Loucy (cell line): Measurements from ENCODE around the gene PRKCE.

Source experiments
- H2AFZ ChIP-seq: fragments of 200-600 bp; sonication (generic); 2 replicates; pipeline ENCODE4 v1.6.0; 2016; ENCODE audit warnings: antibody characterized with exemption, mild to moderate bottlenecking, low read length, moderate library complexity
- H3F3A ChIP-seq: fragments of 200-600 bp; 2 replicates; pipeline ENCODE4 v1.6.0; 2016; ENCODE audit warnings: antibody characterized with exemption, low read depth, mild to moderate bottlenecking
- H3K27me3 ChIP-seq: fragments of 200-600 bp; sonication (generic); 2 replicates; pipeline ENCODE4 v1.6.1; 2014; ENCODE audit warnings: low read length, mild to moderate bottlenecking; ENCODE audit not compliant: insufficient read depth, poor library complexity, severe bottlenecking
- H3K36me3 ChIP-seq: fragments of 200-600 bp; sonication (generic); 2 replicates; pipeline ENCODE4 v1.6.1; 2016; ENCODE audit warnings: low read length; ENCODE audit not compliant: insufficient read depth
- H3K4me1 ChIP-seq: fragments of 200-600 bp; sonication (generic); 2 replicates; pipeline ENCODE4 v1.5.1; 2014; ENCODE audit warnings: low read length, mild to moderate bottlenecking; ENCODE audit not compliant: insufficient read depth, poor library complexity, severe bottlenecking
- H3K4me2 ChIP-seq: fragments of 200-600 bp; sonication (generic); 2 replicates; pipeline ENCODE4 v1.6.0; 2014; ENCODE audit warnings: antibody characterized with exemption, low read length, low read depth, mild to moderate bottlenecking; ENCODE audit not compliant: poor library complexity, severe bottlenecking
- H3K4me3 ChIP-seq: fragments of 200-600 bp; sonication (generic); 2 replicates; pipeline ENCODE4 v1.5.1; 2014; ENCODE audit warnings: low read length, mild to moderate bottlenecking, mixed read lengths; ENCODE audit not compliant: poor library complexity, severe bottlenecking
- H3K79me2 ChIP-seq: fragments of 200-600 bp; sonication (generic); 2 replicates; pipeline ENCODE4 v1.6.1; 2014; ENCODE audit warnings: low read length; ENCODE audit not compliant: insufficient read depth
- H3K9ac ChIP-seq: fragments of 200-600 bp; sonication (generic); 2 replicates; pipeline ENCODE4 v1.6.0; 2014; ENCODE audit warnings: mild to moderate bottlenecking, low read depth, low read length, moderate library complexity; ENCODE audit not compliant: poor library complexity, severe bottlenecking
- H3K9me2 ChIP-seq: fragments of 200-600 bp; sonication (generic); replicated peaks from 2 replicates; pipeline ENCODE4 v1.6.1; 2016; ENCODE audit warnings: low read depth, low read length, mixed read lengths
- H3K9me3 ChIP-seq: fragments of 200-600 bp; sonication (generic); 2 replicates; pipeline ENCODE4 v1.6.1; 2014; ENCODE audit warnings: mild to moderate bottlenecking, antibody characterized with exemption, low read length, low read depth; ENCODE audit not compliant: insufficient read depth
- H4K20me1 ChIP-seq: fragments of 200-600 bp; sonication (generic); 2 replicates; pipeline ENCODE4 v1.6.0; 2014; ENCODE audit warnings: antibody characterized with exemption, low read length, mild to moderate bottlenecking; ENCODE audit not compliant: insufficient read depth, poor library complexity, severe bottlenecking
- EZH2phosphoT487 ChIP-seq: fragments of 200-600 bp; IDR thresholded peaks from 2 replicates; pipeline ENCODE4 v1.6.1; 2018; ENCODE audit warnings: antibody characterized with exemption, mild to moderate bottlenecking, moderate library complexity, borderline replicate concordance
- TF ChIP-seq, protein P1 (sequence below): fragments of 200-600 bp; sonication (generic); conservative IDR thresholded peaks from 2 replicates; pipeline ENCODE4 v1.5.1; 2014; ENCODE audit warnings: mild to moderate bottlenecking, antibody characterized with exemption, low read length

The PRKCE gene

GRCh38 chr2:45747363-45747762 is 95.9 kb downstream of the PRKCE start:
- H3F3A ChIP-seq = no peaks in the 10 kb centered on the region

GRCh38 chr2:45748239-45748638 is 96.8 kb downstream of the PRKCE start:
- Histone ChIP-seq H3K4me2 (no peak overlapping the region), H3K9ac (no peak overlapping the region), H3K9me3 (peaks cover 4% of the 10 kb centered on the region; the same call in 1 of the 2 replicates), H3K27me3 (no peaks in the 10 kb centered on the region), H3K4me1 (peaks cover 29% of the 10 kb centered on the region), H3K36me3 (no peaks in the 10 kb centered on the region), H3K9me2 (no peaks in the 10 kb centered on the region), H3F3A (no peaks in the 10 kb centered on the region), H4K20me1 (peaks cover 4% of the 10 kb centered on the region), H2AFZ (no peak overlapping the region), H3K79me2 (peaks cover 27% of the 10 kb centered on the region), H3K4me3 (no peak overlapping the region)
- no peak for TF ChIP-seq EZH2phosphoT487
- TF ChIP-seq, protein P1, sequence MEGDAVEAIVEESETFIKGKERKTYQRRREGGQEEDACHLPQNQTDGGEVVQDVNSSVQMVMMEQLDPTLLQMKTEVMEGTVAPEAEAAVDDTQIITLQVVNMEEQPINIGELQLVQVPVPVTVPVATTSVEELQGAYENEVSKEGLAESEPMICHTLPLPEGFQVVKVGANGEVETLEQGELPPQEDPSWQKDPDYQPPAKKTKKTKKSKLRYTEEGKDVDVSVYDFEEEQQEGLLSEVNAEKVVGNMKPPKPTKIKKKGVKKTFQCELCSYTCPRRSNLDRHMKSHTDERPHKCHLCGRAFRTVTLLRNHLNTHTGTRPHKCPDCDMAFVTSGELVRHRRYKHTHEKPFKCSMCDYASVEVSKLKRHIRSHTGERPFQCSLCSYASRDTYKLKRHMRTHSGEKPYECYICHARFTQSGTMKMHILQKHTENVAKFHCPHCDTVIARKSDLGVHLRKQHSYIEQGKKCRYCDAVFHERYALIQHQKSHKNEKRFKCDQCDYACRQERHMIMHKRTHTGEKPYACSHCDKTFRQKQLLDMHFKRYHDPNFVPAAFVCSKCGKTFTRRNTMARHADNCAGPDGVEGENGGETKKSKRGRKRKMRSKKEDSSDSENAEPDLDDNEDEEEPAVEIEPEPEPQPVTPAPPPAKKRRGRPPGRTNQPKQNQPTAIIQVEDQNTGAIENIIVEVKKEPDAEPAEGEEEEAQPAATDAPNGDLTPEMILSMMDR = no peak

More at GRCh38 chr2:45747363-45747762, 95.9 kb downstream of the PRKCE start:
- peaks cover 19% of the 10 kb centered on the region for H3K79me2 ChIP-seq
- no peak overlapping the region for H3K4me2 ChIP-seq
- peaks cover 20% of the 10 kb centered on the region for H3K4me1 ChIP-seq
- H3K9me2 ChIP-seq = no peaks in the 10 kb centered on the region
- no peak overlapping the region for H3K9ac ChIP-seq
- no peak overlapping the region for H3K4me3 ChIP-seq
- TF ChIP-seq, protein P1 = no peak
- TF ChIP-seq EZH2phosphoT487 = no peak
- H2AFZ ChIP-seq = no peak overlapping the region
- H3K9me3 ChIP-seq = peaks cover 4% of the 10 kb centered on the region; the same call in 1 of the 2 replicates
- H3K27me3 ChIP-seq = no peaks in the 10 kb centered on the region
- H3K36me3 ChIP-seq = no peaks in the 10 kb centered on the region
- peaks cover 4% of the 10 kb centered on the region for H4K20me1 ChIP-seq

GRCh38 chr2:45750001-45750400 is 98.5 kb downstream of the PRKCE start:
- H3K36me3 ChIP-seq = no peaks in the 10 kb centered on the region
- no peak overlapping the region for H3K9ac ChIP-seq
- no peaks in the 10 kb centered on the region for H3F3A ChIP-seq
- no peak overlapping the region for H3K4me3 ChIP-seq
- no peaks in the 10 kb centered on the region for H3K9me2 ChIP-seq
- H4K20me1 ChIP-seq = peaks cover 4% of the 10 kb centered on the region
- TF ChIP-seq, protein P1 = no peak
- no peak for TF ChIP-seq EZH2phosphoT487
- H3K4me2 ChIP-seq = no peak overlapping the region
- H3K79me2 ChIP-seq = peaks cover 44% of the 10 kb centered on the region
- H3K27me3 ChIP-seq = no peaks in the 10 kb centered on the region
- H3K9me3 ChIP-seq = peaks cover 4% of the 10 kb centered on the region; the same call in 1 of the 2 replicates
- H3K4me1 ChIP-seq = peaks cover 38% of the 10 kb centered on the region
- H2AFZ ChIP-seq = no peak overlapping the region
